Measurements from ENCODE around the gene LTC4S. TPM values are rescaled to one million over a fixed set of nuclear protein-coding genes. Genes with fewer than 3 reads are reported as not detected.
"Not testable (repeated sequence)": the region's sequence is repeated elsewhere in the genome, so short reads cannot be mapped to it uniquely, and the experiment has no call there.

The LTC4S gene
- polyA plus RNA-seq, 1 experiment = 0.40 TPM

DNA sequence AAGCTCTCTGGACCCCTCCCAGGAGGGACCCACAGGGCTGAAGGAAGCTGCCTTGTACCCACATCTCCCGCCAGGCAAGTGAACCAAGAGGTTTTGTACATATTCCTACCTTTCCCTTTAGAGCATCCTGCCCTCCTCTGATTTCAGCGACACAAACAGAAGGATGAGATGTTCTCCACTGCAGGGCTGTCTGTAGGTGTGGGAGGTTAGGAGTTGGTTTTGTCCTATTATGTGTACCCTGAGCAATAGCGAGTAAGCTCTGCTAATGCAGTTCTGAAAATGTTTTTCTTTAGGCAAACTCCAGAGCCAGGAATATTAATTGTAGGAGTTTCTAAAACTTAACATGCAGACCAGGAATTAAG is 39.9 kb downstream of the LTC4S start:
- Histone ChIP-seq H3K9me3 (ENCODE audit: control insufficient read depth, insufficient read depth, low read length) (peaks cover 5% of the 10 kb centered on the region), H3K27me3 (ENCODE audit: control insufficient read depth, insufficient read depth, low read length) (no peaks in the 10 kb centered on the region), H3K4me3 (ENCODE audit: low read depth, low read length) (no peak overlapping the region), H3K27ac (ENCODE audit: low read depth, low read length) (no peak overlapping the region)
- ChIA-PET POLR2A (no interaction called here), CTCF (no interaction called here)
- no peak for DNase-seq (ENCODE audit: low read depth, low spot score)
- TF ChIP-seq CTCF (IDR thresholded peaks at IDR 0.05; ENCODE audit: low read depth, low read length) = no peak

DNA sequence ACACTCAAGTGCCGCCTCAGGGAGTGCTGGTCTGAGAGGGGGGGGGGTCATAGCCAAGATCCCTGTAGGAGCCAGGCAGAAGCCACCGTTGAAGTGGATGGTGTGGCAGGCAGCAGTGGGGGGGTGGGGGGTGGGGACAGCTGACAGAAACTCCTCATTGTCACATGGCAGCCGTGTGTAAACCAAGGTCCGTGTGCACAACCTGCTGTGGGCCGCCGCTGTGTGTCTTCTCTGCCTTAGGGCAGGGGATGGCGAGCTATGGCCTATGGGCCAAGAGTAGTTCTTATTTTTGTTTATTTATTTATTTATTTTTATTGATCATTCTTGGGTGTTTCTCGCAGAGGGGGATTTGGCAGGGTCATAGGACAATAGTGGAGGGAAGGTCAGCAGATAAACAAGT is 40.3 kb downstream of the LTC4S start:
- Histone ChIP-seq H3K9me3 (ENCODE audit: control insufficient read depth, insufficient read depth, low read length) (peaks cover 2% of the 10 kb centered on the region), H3K27me3 (ENCODE audit: control insufficient read depth, insufficient read depth, low read length) (no peaks in the 10 kb centered on the region), H3K27ac (ENCODE audit: low read depth, low read length) (peak overlapping the region; percentile 21), H3K4me3 (ENCODE audit: low read depth, low read length) (no peak overlapping the region)
- ChIA-PET POLR2A (no interaction called here), CTCF (no interaction called here)
- DNase-seq (ENCODE audit: low read depth, low spot score) = no peak
- no peak for TF ChIP-seq CTCF (IDR thresholded peaks at IDR 0.05; ENCODE audit: low read depth, low read length)

- H3K27me3 ChIP-seq (ENCODE audit: control insufficient read depth, insufficient read depth, low read length); H3K4me3 ChIP-seq (ENCODE audit: low read depth, low read length); H3K27ac ChIP-seq (ENCODE audit: low read depth, low read length); CTCF ChIA-PET; POLR2A ChIA-PET; H3K9me3 ChIP-seq (ENCODE audit: control insufficient read depth, insufficient read depth, low read length); DNase-seq (ENCODE audit: low read depth, low spot score): not testable (repeated sequence)
These were observed 41.1 kb downstream of the LTC4S start for GRCh38 chr5:179834871-179835270.

DNA sequence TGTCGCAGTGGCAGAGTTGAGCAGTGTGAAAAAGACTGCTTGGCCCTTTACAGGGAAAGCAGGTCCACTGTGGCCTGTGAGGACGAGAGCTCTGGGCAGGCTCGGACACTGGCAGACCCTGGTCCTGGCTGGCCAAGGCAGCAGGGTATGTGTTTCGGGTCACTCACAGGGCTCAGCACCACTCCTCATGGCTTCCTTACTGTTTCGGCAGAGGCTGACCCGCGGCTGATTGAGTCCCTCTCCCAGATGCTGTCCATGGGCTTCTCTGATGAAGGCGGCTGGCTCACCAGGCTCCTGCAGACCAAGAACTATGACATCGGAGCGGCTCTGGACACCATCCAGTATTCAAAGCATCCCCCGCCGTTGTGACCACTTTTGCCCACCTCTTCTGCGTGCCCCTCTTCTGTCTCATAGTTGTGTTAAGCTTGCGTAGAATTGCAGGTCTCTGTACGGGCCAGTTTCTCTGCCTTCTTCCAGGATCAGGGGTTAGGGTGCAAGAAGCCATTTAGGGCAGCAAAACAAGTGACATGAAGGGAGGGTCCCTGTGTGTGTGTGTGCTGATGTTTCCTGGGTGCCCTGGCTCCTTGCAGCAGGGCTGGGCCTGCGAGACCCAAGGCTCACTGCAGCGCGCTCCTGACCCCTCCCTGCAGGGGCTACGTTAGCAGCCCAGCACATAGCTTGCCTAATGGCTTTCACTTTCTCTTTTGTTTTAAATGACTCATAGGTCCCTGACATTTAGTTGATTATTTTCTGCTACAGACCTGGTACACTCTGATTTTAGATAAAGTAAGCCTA is 42.6 kb downstream of the LTC4S start:
- POLR2A ChIA-PET = interaction anchor here (0.9 to 1.8 kb wide), 2 partner anchors 16 to 17 kb away, joined by 3 to 7 read pairs; partner anchors contain the start of gene SQSTM1
- H3K27ac ChIP-seq (ENCODE audit: low read depth, low read length) = peak overlapping the region; percentile 57
- CTCF ChIA-PET = no interaction called here

DNA sequence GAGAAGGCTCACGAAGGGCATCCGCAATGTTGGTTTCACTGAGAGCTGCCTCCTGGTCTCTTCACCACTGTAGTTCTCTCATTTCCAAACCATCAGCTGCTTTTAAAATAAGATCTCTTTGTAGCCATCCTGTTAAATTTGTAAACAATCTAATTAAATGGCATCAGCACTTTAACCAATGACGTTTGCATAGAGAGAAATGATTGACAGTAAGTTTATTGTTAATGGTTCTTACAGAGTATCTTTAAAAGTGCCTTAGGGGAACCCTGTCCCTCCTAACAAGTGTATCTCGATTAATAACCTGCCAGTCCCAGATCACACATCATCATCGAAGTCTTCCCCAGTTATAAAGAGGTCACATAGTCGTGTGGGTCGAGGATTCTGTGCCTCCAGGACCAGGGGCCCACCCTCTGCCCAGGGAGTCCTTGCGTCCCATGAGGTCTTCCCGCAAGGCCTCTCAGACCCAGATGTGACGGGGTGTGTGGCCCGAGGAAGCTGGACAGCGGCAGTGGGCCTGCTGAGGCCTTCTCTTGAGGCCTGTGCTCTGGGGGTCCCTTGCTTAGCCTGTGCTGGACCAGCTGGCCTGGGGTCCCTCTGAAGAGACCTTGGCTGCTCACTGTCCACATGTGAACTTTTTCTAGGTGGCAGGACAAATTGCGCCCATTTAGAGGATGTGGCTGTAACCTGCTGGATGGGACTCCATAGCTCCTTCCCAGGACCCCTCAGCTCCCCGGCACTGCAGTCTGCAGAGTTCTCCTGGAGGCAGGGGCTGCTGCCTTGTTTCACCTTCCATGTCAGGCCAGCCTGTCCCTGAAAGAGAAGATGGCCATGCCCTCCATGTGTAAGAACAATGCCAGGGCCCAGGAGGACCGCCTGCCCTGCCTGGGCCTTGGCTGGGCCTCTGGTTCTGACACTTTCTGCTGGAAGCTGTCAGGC is 43.6 kb downstream of the LTC4S start:
- H3K4me3 ChIP-seq (ENCODE audit: low read depth, low read length) = no peak overlapping the region
- no peak for TF ChIP-seq CTCF (IDR thresholded peaks at IDR 0.05; ENCODE audit: low read depth, low read length)
- ChIA-PET POLR2A (interaction anchor here (0.9 to 1.8 kb wide), 2 partner anchors 17 to 18 kb away, joined by 3 to 7 read pairs; partner anchors contain the start of gene SQSTM1), CTCF (no interaction called here)
- H3K9me3 ChIP-seq (ENCODE audit: control insufficient read depth, insufficient read depth, low read length) = no peaks in the 10 kb centered on the region; the same call in 1 of the 2 replicates
- H3K27me3 ChIP-seq (ENCODE audit: control insufficient read depth, insufficient read depth, low read length) = no peaks in the 10 kb centered on the region
- DNase-seq (ENCODE audit: low read depth, low spot score) = no peak
- H3K27ac ChIP-seq (ENCODE audit: low read depth, low read length) = peak overlapping the region; percentile 73

More for the DNA sequence above, 42.6 kb downstream of the LTC4S start:
- Histone ChIP-seq H3K4me3 (ENCODE audit: low read depth, low read length) (no peak overlapping the region), H3K27me3 (ENCODE audit: control insufficient read depth, insufficient read depth, low read length) (no peaks in the 10 kb centered on the region), H3K9me3 (ENCODE audit: control insufficient read depth, insufficient read depth, low read length) (no peaks in the 10 kb centered on the region; the same call in 1 of the 2 replicates)
- DNase-seq (ENCODE audit: low read depth, low spot score) = no peak
- no peak for TF ChIP-seq CTCF (IDR thresholded peaks at IDR 0.05; ENCODE audit: low read depth, low read length)

All from AG04450 (cell line).